Measurements from ENCODE around the gene MEIG1.

DNA sequence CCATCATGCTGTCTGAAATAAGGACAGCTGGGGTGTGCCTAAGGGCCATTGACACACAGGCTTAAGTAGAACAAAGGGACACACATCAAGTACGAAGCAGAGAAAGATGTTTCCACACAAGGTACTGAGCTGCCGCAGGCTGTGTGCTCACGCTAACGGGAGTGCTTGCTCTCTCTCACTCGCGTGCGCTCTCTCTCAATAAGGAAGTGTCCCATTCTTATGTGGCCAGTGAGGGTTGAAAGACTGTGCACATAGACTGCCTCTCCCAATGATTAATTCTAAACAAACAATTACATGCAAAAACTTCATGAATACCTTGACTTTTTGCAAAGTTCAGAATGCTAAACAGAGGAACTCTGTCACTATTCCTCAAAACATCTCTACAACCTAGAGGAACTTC is 35.2 kb upstream of the MEIG1 start:
- TF ChIP-seq EZH2 (IDR thresholded peaks at IDR 0.05; ENCODE audit: borderline replicate concordance, low read length) (no peak), CTCF (conservative IDR thresholded peaks at IDR 0.05 in 1 of 2, IDR thresholded peaks at IDR 0.05 in 1 of 2; ENCODE audit: extremely low read depth in 1 of 2, insufficient read depth in 1 of 2, low read depth in 1 of 2, low read length in 2 of 2) (no peak)
